IPS-15b (cell line): Measurements from ENCODE around the gene CSAD.

ENCODE experiments used
- H3K27me3 ChIP-seq: one replicate; pipeline ENCODE4 v1.6.1; 2013; ENCODE audit warnings: low read length; ENCODE audit not compliant: control insufficient read depth, insufficient read depth
- H3K36me3 ChIP-seq: one replicate; pipeline ENCODE4 v1.6.1; 2013; ENCODE audit warnings: low read length; ENCODE audit not compliant: control insufficient read depth, insufficient read depth
- H3K4me1 ChIP-seq: one replicate; pipeline ENCODE4 v1.6.1; 2013; ENCODE audit warnings: mild to moderate bottlenecking, low read length; ENCODE audit not compliant: control insufficient read depth, insufficient read depth
- H3K4me3 ChIP-seq: one replicate; pipeline ENCODE4 v1.5.1; 2013; ENCODE audit warnings: low read depth, low read length
- H3K9ac ChIP-seq: one replicate; pipeline ENCODE4 v1.6.1; 2013; ENCODE audit warnings: low read depth, mild to moderate bottlenecking, low read length
- H3K9me3 ChIP-seq: one replicate; pipeline ENCODE4 v1.6.1; 2013; ENCODE audit warnings: mild to moderate bottlenecking, low read length; ENCODE audit not compliant: control insufficient read depth, insufficient read depth

The CSAD gene

GRCh38 chr12:53215497-53215896, 34.8 kb upstream of the CSAD start:
- no peak overlapping the region for H3K9ac ChIP-seq
- no peak overlapping the region for H3K4me3 ChIP-seq
- H3K27me3 ChIP-seq, result peaks cover 6% of the 10 kb centered on the region

DNA sequence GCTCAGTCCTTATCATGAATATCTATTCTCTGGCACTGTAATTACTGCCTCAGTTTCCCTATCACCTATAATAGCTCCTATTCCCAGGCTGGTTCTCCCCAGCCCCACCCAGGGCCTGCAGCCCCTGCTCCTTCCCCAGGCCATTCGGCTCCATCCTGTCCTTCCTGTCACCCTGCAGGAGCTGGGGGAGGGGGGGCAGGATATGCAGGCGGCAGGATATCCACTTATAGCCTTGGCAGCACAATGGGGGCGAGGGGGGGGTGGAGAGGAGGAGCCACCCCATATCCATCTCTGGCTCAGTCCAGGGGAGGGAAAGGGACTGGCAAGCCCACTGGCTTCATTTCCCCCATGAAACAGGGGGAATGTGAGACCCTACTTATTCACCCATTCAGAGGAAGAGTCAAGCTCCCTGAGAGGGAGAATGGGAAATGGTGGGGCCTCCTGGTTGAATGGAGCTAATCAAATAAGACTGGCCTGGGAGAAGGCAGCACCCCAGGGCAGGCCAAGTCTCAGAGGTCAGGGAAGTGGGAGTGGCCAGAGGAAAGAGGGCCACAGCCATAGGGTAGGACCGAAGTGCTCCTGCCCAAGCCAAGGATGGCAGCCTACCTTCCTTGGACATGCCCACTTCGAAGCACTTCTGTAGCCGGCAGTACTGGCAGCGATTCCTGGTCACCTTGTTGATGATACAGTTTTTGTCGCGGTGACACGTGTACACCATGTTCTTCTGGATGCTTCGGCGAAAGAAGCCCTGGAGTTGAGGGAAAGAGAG, 34.1 kb upstream of the CSAD start:
- Histone ChIP-seq H3K36me3 (peaks cover 34% of the 10 kb centered on the region), H3K4me1 (peaks cover 35% of the 10 kb centered on the region), H3K9me3 (no peaks in the 10 kb centered on the region), H3K9ac (no peak overlapping the region), H3K27me3 (peaks cover 6% of the 10 kb centered on the region), H3K4me3 (no peak overlapping the region)

More at GRCh38 chr12:53215497-53215896, 34.8 kb upstream of the CSAD start:
- Histone ChIP-seq H3K36me3 (peaks cover 34% of the 10 kb centered on the region), H3K4me1 (peaks cover 35% of the 10 kb centered on the region), H3K9me3 (no peaks in the 10 kb centered on the region)

DNA sequence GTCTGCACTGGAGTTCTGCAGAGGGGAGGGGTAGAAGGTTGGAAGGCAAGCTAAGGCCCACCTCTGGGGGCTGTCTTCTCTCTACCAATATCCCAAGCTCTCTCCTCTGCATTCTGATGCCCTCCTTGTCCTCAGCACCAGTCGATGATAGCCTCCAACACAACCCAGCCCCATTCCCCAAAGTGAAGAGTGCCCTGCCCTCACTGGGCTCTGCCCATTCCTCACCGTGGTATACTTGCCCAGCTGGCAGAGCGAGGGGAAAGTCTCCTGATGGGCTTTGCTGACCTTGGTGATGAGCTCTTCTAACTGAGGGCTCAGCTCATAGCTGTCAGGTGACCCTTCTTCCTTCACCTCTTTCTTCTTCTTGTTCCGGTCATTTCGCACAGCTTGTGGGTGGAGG, 33.5 kb upstream of the CSAD start:
- Histone ChIP-seq H3K27me3 (peaks cover under 1% of the 10 kb centered on the region), H3K9ac (no peak overlapping the region), H3K4me3 (no peak overlapping the region), H3K9me3 (no peaks in the 10 kb centered on the region), H3K4me1 (peaks cover 35% of the 10 kb centered on the region), H3K36me3 (peaks cover 34% of the 10 kb centered on the region)

GRCh38 chr12:53213348-53213747, 32.6 kb upstream of the CSAD start:
- Histone ChIP-seq H3K36me3 (peaks cover 34% of the 10 kb centered on the region), H3K4me3 (no peak overlapping the region), H3K9ac (no peak overlapping the region), H3K27me3 (no peaks in the 10 kb centered on the region), H3K4me1 (peaks cover 34% of the 10 kb centered on the region), H3K9me3 (no peaks in the 10 kb centered on the region)

DNA sequence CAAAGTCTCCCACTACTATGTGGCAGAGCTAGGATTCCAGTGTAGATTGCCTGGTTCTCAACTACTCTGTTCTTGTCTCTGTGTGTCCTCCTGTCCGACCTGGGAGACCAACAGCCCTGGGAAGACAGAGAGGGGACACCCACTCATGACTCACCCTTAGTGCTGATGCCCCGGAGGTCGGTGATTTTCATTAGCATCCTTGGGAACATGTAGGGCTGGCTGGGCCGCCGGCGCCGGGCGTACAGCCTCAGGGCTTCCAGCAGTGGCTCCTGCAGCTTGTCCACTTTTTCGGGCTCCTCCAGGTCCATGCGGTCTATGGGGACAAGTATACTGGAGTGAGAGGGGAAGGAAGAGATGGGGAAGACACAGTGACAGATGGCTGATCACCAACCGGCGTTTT, 32.2 kb upstream of the CSAD start:
- peaks cover 34% of the 10 kb centered on the region for H3K36me3 ChIP-seq

DNA sequence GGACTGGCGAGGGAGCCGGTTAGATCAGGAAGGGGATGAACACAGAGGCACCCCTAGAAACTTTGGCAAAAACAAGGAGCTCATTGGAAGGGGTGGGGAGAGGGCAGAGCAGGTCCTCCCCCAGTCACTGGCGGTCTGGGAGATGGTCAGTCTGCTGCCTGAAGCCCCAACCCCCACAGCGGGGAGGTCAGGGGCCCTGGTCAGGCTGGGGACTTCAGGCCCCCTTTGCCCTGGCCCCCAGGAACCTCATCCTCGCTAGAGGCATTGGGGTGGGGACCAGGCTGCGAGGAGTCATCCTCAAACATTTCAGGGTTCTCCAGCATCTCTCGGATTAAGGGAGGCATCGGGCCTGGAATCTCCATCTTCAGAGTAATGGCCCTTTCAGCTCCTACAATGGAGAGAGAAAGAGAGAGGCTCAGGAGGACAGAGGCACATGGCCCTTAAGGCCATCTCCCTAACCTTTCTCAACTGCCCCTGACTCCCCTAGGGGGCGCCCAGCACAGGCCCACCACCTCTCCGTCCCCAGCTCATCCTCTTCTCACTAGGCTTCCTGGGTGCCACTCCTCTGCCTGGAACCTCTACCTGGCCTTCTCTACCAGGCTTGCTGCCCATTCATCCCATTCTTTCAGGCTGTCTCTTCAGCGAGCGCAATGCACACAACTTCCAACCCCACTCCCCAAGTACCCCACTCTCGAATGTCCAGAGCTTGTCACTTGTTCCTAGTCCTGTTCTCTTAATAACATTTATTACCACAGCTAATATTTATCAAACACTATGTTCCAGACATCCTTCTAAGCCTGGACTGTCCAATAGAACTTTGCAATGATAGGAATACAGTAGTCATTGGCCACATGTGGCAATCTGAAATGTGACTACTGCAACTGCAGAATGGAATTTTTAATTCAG, 31.0 kb upstream of the CSAD start:
- Histone ChIP-seq H3K4me3 (no peak overlapping the region), H3K4me1 (peaks cover 27% of the 10 kb centered on the region), H3K36me3 (peaks cover 34% of the 10 kb centered on the region), H3K27me3 (peaks cover 2% of the 10 kb centered on the region), H3K9ac (no peak overlapping the region), H3K9me3 (no peaks in the 10 kb centered on the region)

More for the DNA sequence above, 32.2 kb upstream of the CSAD start:
- H3K27me3 ChIP-seq, result no peaks in the 10 kb centered on the region
- H3K9me3 ChIP-seq, result no peaks in the 10 kb centered on the region
- H3K9ac ChIP-seq, result no peak overlapping the region
- H3K4me1 ChIP-seq, result peaks cover 31% of the 10 kb centered on the region
- H3K4me3 ChIP-seq, result no peak overlapping the region

GRCh38 chr12:53210843-53211242, 30.1 kb upstream of the CSAD start:
- peaks cover 4% of the 10 kb centered on the region for H3K27me3 ChIP-seq
- peaks cover 34% of the 10 kb centered on the region for H3K36me3 ChIP-seq
- no peak overlapping the region for H3K4me3 ChIP-seq
- H3K9me3 ChIP-seq, result no peaks in the 10 kb centered on the region
- no peak overlapping the region for H3K9ac ChIP-seq
- H3K4me1 ChIP-seq, result peaks cover 18% of the 10 kb centered on the region

- Histone ChIP-seq H3K27me3 (peaks cover 4% of the 10 kb centered on the region), H3K9ac (no peak overlapping the region), H3K4me3 (no peak overlapping the region), H3K36me3 (peaks cover 27% of the 10 kb centered on the region), H3K9me3 (no peaks in the 10 kb centered on the region), H3K4me1 (peaks cover 8% of the 10 kb centered on the region)
Measured at GRCh38 chr12:53208877-53209463, 28.2 kb upstream of the CSAD start.

DNA sequence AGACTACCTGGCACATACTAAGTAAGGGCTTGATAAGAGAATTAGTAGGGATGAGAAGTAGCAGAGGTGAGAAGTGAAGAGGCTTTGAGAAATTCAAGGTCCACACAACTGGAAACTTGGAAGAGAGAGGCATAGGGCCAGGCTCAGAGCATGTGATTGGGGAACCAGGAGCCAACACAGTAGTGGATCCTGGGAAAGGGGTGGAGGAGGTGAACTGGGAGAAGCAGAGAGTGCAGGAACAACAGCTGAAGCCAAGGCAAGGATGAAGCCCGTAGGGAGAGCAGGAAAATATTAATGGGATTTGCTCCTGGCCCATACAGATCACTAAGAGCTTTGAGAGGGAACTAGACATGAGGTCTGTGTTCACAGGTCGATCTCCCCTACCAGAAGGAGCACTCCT, 27.7 kb upstream of the CSAD start:
- no peak overlapping the region for H3K9ac ChIP-seq
- H3K9me3 ChIP-seq, result no peaks in the 10 kb centered on the region
- H3K27me3 ChIP-seq, result peaks cover 4% of the 10 kb centered on the region
- H3K36me3 ChIP-seq, result peaks cover 23% of the 10 kb centered on the region
- H3K4me1 ChIP-seq, result peaks cover 2% of the 10 kb centered on the region
- no peak overlapping the region for H3K4me3 ChIP-seq

- peaks cover 4% of the 10 kb centered on the region for H3K27me3 ChIP-seq
- H3K4me1 ChIP-seq, result peaks cover 2% of the 10 kb centered on the region
- H3K9ac ChIP-seq, result no peak within 1 kb of the TSS
- H3K4me3 ChIP-seq, result no peak within 1 kb of the TSS
- H3K9me3 ChIP-seq, result no peaks in the 10 kb centered on the region
- peaks cover 12% of the 10 kb centered on the region for H3K36me3 ChIP-seq
Measured at GRCh38 chr12:53207042-53207441, 26.3 kb upstream of the CSAD start, which contains the start of gene ITGB7. Gene ITGB7, minus strand, starts transcription at chr12:53207251. Its CDS starts 6,808 bp downstream, at chr12:53200443.

DNA sequence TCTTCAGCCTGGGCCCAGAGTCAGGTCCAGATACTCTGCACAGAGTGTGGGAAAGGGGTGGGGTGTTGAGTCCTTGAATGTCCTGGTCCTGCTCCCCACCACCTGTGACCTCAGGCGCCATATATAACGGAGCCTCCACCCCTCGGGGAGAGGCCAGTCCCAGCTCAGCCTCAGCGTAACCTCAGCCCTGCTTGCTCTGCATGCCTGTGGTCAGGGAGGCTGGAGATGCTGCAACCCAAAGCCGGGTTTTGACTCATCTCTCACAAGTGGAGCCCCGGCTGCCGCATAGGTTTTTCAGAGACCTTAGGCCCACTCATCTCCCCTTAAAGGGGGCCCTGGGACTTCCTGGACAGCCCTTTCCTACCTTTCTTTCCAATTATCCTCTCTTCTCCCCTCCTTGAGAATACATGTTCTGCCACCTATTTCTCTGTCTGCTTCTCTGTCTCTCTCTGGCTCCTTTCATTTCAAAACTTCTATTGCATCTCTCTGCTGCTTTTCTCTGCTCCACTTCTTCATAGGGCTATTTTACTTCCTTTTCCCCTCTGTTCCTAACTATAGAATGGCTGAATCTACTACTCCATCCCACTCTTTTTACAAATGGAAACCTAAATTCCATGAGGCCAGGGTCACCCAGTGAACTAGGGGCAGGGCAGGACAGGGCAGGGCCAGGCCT, 25.2 kb upstream of the CSAD start:
- Histone ChIP-seq H3K9ac (no peak overlapping the region), H3K4me3 (no peak overlapping the region)

More for the DNA sequence above, 25.2 kb upstream of the CSAD start:
- Histone ChIP-seq H3K4me1 (peaks cover 2% of the 10 kb centered on the region), H3K9me3 (no peaks in the 10 kb centered on the region), H3K27me3 (peaks cover 8% of the 10 kb centered on the region), H3K36me3 (peaks cover 2% of the 10 kb centered on the region)
